Mesothelial cell of epicardium (in vitro differentiated cells): ENCODE measurements around the gene KRTAP5-5. TPM values are rescaled to one million over a fixed set of nuclear protein-coding genes. Genes with fewer than 3 reads are reported as not detected.
"Not testable (repeated sequence)": the region's sequence is repeated elsewhere in the genome, so short reads cannot be mapped to it uniquely, and the experiment has no call there.

Experiments
- DNase-seq, 2 experiments: peaks; one replicate each; pipeline ENCODE4 v3.0.0; 2021; ENCODE audit warnings: low spot score in 2 of 2; ENCODE audit not compliant: unreplicated experiment in 2 of 2
- H3K27ac Mint-ChIP-seq: 2 replicates; pipeline ENCODE4 v1.8.0; 2021; ENCODE audit warnings: mixed read lengths
- H3K27me3 Mint-ChIP-seq: 2 replicates; pipeline ENCODE4 v1.8.0; 2021; ENCODE audit warnings: low read depth, mixed read lengths
- H3K36me3 Mint-ChIP-seq: 2 replicates; pipeline ENCODE4 v1.8.0; 2021; ENCODE audit warnings: mixed read lengths
- H3K4me1 Mint-ChIP-seq: 2 replicates; pipeline ENCODE4 v1.8.0; 2021; ENCODE audit warnings: mixed read lengths
- H3K4me3 Mint-ChIP-seq: 2 replicates; pipeline ENCODE4 v1.8.0; 2021; ENCODE audit warnings: mild to moderate bottlenecking, moderate library complexity, mixed read lengths
- H3K9me3 Mint-ChIP-seq: 2 replicates; pipeline ENCODE4 v1.8.0; 2021; ENCODE audit warnings: mixed read lengths
- CTCF ChIP-seq: fragments of 200-600 bp; sonication (generic); IDR thresholded peaks from one replicate; pipeline ENCODE4 v1.5.0; 2021; ENCODE audit warnings: antibody characterized with exemption; ENCODE audit not compliant: unreplicated experiment
- total RNA-seq: library from RNA; stranded (reverse); gene quantifications from 3 replicates; pipeline ENCODE4 v1.2.1, GENCODE V29; 2021

KRTAP5-5 gene
- total RNA-seq, 1 donor from 2014 or later, result not detected

GRCh38 chr11:1667121-1667850 lies 37.7 kb downstream of the KRTAP5-5 start:
- H3K27ac Mint-ChIP-seq, result peak overlapping the region; percentile 34
- no peaks in the 10 kb centered on the region for H3K36me3 Mint-ChIP-seq
- H3K9me3 Mint-ChIP-seq, result no peaks in the 10 kb centered on the region
- TF ChIP-seq CTCF, result no peak
- H3K4me3 Mint-ChIP-seq, result no peak overlapping the region
- peaks cover 38% of the 10 kb centered on the region for H3K27me3 Mint-ChIP-seq
- H3K4me1 Mint-ChIP-seq, result peaks cover 18% of the 10 kb centered on the region
- DNase-seq, result no peak

GRCh38 chr11:1667906-1668305 lies 38.3 kb downstream of the KRTAP5-5 start:
- Mint-ChIP-seq H3K27me3 (peaks cover 41% of the 10 kb centered on the region), H3K36me3 (no peaks in the 10 kb centered on the region)
- no peak for TF ChIP-seq CTCF

GRCh38 chr11:1668911-1669473 lies 39.4 kb downstream of the KRTAP5-5 start:
- H3K9me3 Mint-ChIP-seq, result no peaks in the 10 kb centered on the region
- TF ChIP-seq CTCF, result no peak
- H3K4me1 Mint-ChIP-seq, result peaks cover 27% of the 10 kb centered on the region
- H3K4me3 Mint-ChIP-seq, result no peak overlapping the region
- DNase-seq, result no peak
- H3K36me3 Mint-ChIP-seq, result no peaks in the 10 kb centered on the region
- H3K27ac Mint-ChIP-seq, result peak overlapping the region; percentile 40
- H3K27me3 Mint-ChIP-seq, result peaks cover 52% of the 10 kb centered on the region

More at GRCh38 chr11:1667906-1668305, 38.3 kb downstream of the KRTAP5-5 start:
- Mint-ChIP-seq H3K4me1 (peaks cover 18% of the 10 kb centered on the region), H3K27ac (peak overlapping the region; percentile 67), H3K9me3 (no peaks in the 10 kb centered on the region), H3K4me3 (no peak overlapping the region)
- no peak for DNase-seq

- Mint-ChIP-seq H3K4me3 (no peak overlapping the region), H3K9me3 (no peaks in the 10 kb centered on the region), H3K4me1 (peaks cover 32% of the 10 kb centered on the region), H3K27ac (peak overlapping the region; percentile 40), H3K36me3 (no peaks in the 10 kb centered on the region), H3K27me3 (peaks cover 58% of the 10 kb centered on the region)
- no peak for DNase-seq
- no peak for TF ChIP-seq CTCF
These were observed 40.1 kb downstream of the KRTAP5-5 start for GRCh38 chr11:1669546-1670218.

GRCh38 chr11:1670457-1670856 lies 40.9 kb downstream of the KRTAP5-5 start:
- not testable (repeated sequence) for H3K4me3 Mint-ChIP-seq, DNase-seq, H3K9me3 Mint-ChIP-seq, H3K27ac Mint-ChIP-seq, H3K36me3 Mint-ChIP-seq
- Mint-ChIP-seq H3K27me3 (peaks cover 62% of the 10 kb centered on the region), H3K4me1 (peaks cover 32% of the 10 kb centered on the region)

GRCh38 chr11:1670905-1671371 lies 41.4 kb downstream of the KRTAP5-5 start:
- Mint-ChIP-seq H3K4me3 (no peak overlapping the region), H3K4me1 (peaks cover 36% of the 10 kb centered on the region), H3K36me3 (no peaks in the 10 kb centered on the region), H3K27ac (no peak overlapping the region), H3K9me3 (no peaks in the 10 kb centered on the region), H3K27me3 (peaks cover 67% of the 10 kb centered on the region)
- DNase-seq, result no peak
- TF ChIP-seq CTCF, result no peak
